ENCODE data around the gene CHST6. TPM values are rescaled to one million over a fixed set of nuclear protein-coding genes. Genes with fewer than 3 reads are reported as not detected.
"Not testable (repeated sequence)": the region's sequence is repeated elsewhere in the genome, so short reads cannot be mapped to it uniquely, and the experiment has no call there.

Gene CHST6
- total RNA-seq, 1 experiment from 2014 or later: 20.8 TPM

DNA sequence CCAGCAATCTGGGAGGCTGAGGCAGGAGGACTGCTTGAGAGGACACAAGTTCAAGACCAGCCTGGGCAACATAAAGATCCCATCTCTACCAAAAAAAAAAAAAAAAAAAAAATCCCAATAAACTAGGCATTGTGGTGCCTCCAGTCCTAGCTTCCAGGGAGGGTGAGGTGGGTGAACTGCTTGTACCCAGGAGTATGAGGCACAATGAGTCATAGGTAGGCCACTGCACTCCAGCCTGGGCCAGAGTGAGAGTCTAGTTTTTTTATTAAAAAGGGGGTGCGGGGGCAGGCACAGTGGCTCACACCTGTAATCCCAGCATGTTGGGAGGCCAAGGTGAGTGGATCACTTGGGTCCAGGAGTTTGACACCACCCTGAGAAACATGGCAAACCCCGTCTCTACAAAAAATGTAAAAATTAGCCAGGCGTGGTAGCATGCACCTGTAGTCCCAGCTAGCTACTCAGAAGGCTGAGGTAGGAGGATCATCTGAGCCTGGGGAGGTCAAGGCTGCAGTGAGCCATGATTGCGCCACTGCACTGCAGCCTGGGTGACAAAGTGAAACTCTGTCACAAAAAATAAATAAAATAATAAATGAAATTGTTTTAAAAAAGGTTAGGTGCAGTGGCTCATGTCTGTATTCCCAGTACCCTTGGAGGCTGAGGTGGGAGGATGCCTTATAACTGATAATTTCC lies 7.8 kb upstream of the CHST6 start:
- Histone ChIP-seq H3K14ac (ENCODE audit: insufficient read depth, low read length) (no peak overlapping the region), H2AK5ac (ENCODE audit: insufficient read length, low read length) (no peak overlapping the region), H3K4me2 (ENCODE audit: insufficient read depth, insufficient read length, low read length) (no peak overlapping the region), H3K79me2 (ENCODE audit: insufficient read depth, low read length) (no peaks in the 10 kb centered on the region), H2BK15ac (ENCODE audit: low read depth, low read length) (no peak overlapping the region), H3K23me2 (ENCODE audit: insufficient read length, low read depth, low read length, poor library complexity, severe bottlenecking) (no peaks in the 10 kb centered on the region), H2BK20ac (ENCODE audit: low read depth, low read length, poor library complexity, severe bottlenecking) (no peak overlapping the region), H2AFZ (ENCODE audit: low read length) (no peak overlapping the region), H3K79me1 (ENCODE audit: insufficient read depth, low read depth, low read length, poor library complexity, severe bottlenecking) (no peaks in the 10 kb centered on the region), H3K23ac (ENCODE audit: insufficient read length, low read depth, low read length) (no peak overlapping the region), H2BK12ac (ENCODE audit: insufficient read length, low read depth, low read length) (no peak overlapping the region), H3K4ac (ENCODE audit: low read depth, low read length) (no peak overlapping the region), H2BK120ac (ENCODE audit: low read depth, low read length, poor library complexity, severe bottlenecking) (no peak overlapping the region), H3K27ac (ENCODE audit: insufficient read length, low read depth, low read length) (no peak overlapping the region), H4K8ac (replicated peaks; ENCODE audit: insufficient read length, low read depth, low read length) (no peak overlapping the region), H2BK5ac (ENCODE audit: insufficient read length, low read length) (no peak overlapping the region), H3K9ac (ENCODE audit: extremely low read depth, insufficient read length, low read length) (no peak overlapping the region), H3K9me3 (ENCODE audit: control insufficient read depth, low read depth, low read length) (no peaks in the 10 kb centered on the region), H3K18ac (ENCODE audit: insufficient read length, low read depth, low read length) (no peak overlapping the region), H3K4me1 (ENCODE audit: insufficient read depth, low read length) (no peaks in the 10 kb centered on the region), H4K5ac (ENCODE audit: insufficient read length, low read depth, low read length) (no peak overlapping the region), H3K56ac (ENCODE audit: insufficient read length, low read depth, low read length) (no peak overlapping the region), H4K91ac (ENCODE audit: insufficient read length, low read depth, low read length) (no peak overlapping the region), H3T11ph (ENCODE audit: low read length) (no peak overlapping the region), H3K27me3 (ENCODE audit: insufficient read depth, low read length) (no peaks in the 10 kb centered on the region), H4K20me1 (ENCODE audit: control insufficient read depth, insufficient read depth, insufficient read length) (no peaks in the 10 kb centered on the region)
- WGBS (ENCODE audit: extremely low coverage, insufficient read length, low lambda C conversion rate): no CpG with 5 or more reads among the region's 4 CpGs
- no peak overlapping the region for H3K27ac Mint-ChIP-seq
- no peak for DNase-seq
- no peaks in the 10 kb centered on the region for H3K36me3 Mint-ChIP-seq (ENCODE audit: insufficient read depth in 1 of 3, low read depth in 3 of 3)
- TF ChIP-seq, protein P1, sequence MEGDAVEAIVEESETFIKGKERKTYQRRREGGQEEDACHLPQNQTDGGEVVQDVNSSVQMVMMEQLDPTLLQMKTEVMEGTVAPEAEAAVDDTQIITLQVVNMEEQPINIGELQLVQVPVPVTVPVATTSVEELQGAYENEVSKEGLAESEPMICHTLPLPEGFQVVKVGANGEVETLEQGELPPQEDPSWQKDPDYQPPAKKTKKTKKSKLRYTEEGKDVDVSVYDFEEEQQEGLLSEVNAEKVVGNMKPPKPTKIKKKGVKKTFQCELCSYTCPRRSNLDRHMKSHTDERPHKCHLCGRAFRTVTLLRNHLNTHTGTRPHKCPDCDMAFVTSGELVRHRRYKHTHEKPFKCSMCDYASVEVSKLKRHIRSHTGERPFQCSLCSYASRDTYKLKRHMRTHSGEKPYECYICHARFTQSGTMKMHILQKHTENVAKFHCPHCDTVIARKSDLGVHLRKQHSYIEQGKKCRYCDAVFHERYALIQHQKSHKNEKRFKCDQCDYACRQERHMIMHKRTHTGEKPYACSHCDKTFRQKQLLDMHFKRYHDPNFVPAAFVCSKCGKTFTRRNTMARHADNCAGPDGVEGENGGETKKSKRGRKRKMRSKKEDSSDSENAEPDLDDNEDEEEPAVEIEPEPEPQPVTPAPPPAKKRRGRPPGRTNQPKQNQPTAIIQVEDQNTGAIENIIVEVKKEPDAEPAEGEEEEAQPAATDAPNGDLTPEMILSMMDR (conservative IDR thresholded peaks at IDR 0.05): no peak
- H3K9me3 Mint-ChIP-seq: no peaks in the 10 kb centered on the region; a peak in 1 of 5 replicates
- H3K27me3 Mint-ChIP-seq (ENCODE audit: low read depth): no peaks in the 10 kb centered on the region; the same call in 1 of the 2 replicates
- no peak overlapping the region for H3K4me3 Mint-ChIP-seq
- peaks cover 2 to 4% of the 10 kb centered on the region in 2 experiments for H3K4me1 Mint-ChIP-seq

DNA sequence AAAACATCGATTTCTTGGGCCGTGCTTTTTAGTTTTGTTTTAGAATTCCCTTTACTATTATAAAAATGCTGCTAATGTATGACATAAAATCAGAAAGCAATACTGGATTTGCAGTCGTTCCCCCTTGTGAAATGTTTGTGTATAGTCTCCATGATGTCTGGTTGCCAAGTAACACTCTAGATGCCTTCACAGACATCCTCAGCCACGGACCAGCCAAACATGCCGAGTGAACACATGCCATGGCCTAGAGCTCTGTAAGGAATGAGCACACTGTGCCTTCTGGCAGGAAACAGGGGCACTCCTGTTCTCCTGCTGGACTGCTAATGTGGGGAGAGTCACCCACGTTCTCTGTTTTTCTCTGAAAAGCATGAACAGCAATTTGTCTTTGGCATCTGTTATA lies 6.6 kb upstream of the CHST6 start:
- not testable (repeated sequence) for H2BK15ac ChIP-seq (ENCODE audit: low read depth, low read length); DNase-seq; H3K56ac ChIP-seq (ENCODE audit: insufficient read length, low read depth, low read length); H3K23me2 ChIP-seq (ENCODE audit: insufficient read length, low read depth, low read length, poor library complexity, severe bottlenecking); H3T11ph ChIP-seq (ENCODE audit: low read length); H4K8ac ChIP-seq (replicated peaks; ENCODE audit: insufficient read length, low read depth, low read length); H3K4me1 Mint-ChIP-seq; H3K36me3 Mint-ChIP-seq (ENCODE audit: insufficient read depth in 1 of 3, low read depth in 3 of 3); H3K4ac ChIP-seq (ENCODE audit: low read depth, low read length); H3K23ac ChIP-seq (ENCODE audit: insufficient read length, low read depth, low read length); H2BK12ac ChIP-seq (ENCODE audit: insufficient read length, low read depth, low read length); H3K27ac Mint-ChIP-seq; H4K5ac ChIP-seq (ENCODE audit: insufficient read length, low read depth, low read length); H3K79me1 ChIP-seq (ENCODE audit: insufficient read depth, low read depth, low read length, poor library complexity, severe bottlenecking); H4K91ac ChIP-seq (ENCODE audit: insufficient read length, low read depth, low read length); H2BK5ac ChIP-seq (ENCODE audit: insufficient read length, low read length); H3K4me1 ChIP-seq (ENCODE audit: insufficient read depth, low read length); H3K4me2 ChIP-seq (ENCODE audit: insufficient read depth, insufficient read length, low read length); H3K9me3 ChIP-seq (ENCODE audit: control insufficient read depth, low read depth, low read length); H3K27me3 ChIP-seq (ENCODE audit: insufficient read depth, low read length); H3K79me2 ChIP-seq (ENCODE audit: insufficient read depth, low read length); H2BK120ac ChIP-seq (ENCODE audit: low read depth, low read length, poor library complexity, severe bottlenecking); H2AK5ac ChIP-seq (ENCODE audit: insufficient read length, low read length); H2BK20ac ChIP-seq (ENCODE audit: low read depth, low read length, poor library complexity, severe bottlenecking); H3K9me3 Mint-ChIP-seq; H4K20me1 ChIP-seq (ENCODE audit: control insufficient read depth, insufficient read depth, insufficient read length); H3K27ac ChIP-seq (ENCODE audit: insufficient read length, low read depth, low read length); H2AFZ ChIP-seq (ENCODE audit: low read length); H3K27me3 Mint-ChIP-seq (ENCODE audit: low read depth); H3K14ac ChIP-seq (ENCODE audit: insufficient read depth, low read length); H3K18ac ChIP-seq (ENCODE audit: insufficient read length, low read depth, low read length); H3K9ac ChIP-seq (ENCODE audit: extremely low read depth, insufficient read length, low read length); H3K4me3 Mint-ChIP-seq
- WGBS (ENCODE audit: extremely low coverage, insufficient read length, low lambda C conversion rate): no CpG with 5 or more reads among the region's 6 CpGs

Data from H9 (cell line).